ENCODE results near the gene PAXX. TPM values are rescaled to one million over a fixed set of nuclear protein-coding genes. Genes with fewer than 3 reads are reported as not detected.
A peak's percentile ranks its signal among the peaks of the same experiment; 100 is the strongest.

Gene PAXX
- total and polyA plus RNA-seq, 9 of the 15 experiments (the other 6 are each of a cell fraction or from before 2014, with no cell fraction given): 1.2 to 175 (median 38.5) TPM

GRCh38 chr9:136949817-136950655, 42.2 kb upstream of the PAXX start (continued):
- TF ChIP-seq SAP30 (IDR thresholded peaks at IDR 0.05; ENCODE audit: borderline replicate concordance, insufficient read depth, low read depth, low read length, poor library complexity, severe bottlenecking) (no peak), ZFP91 (CRISPR knock-in tag; IDR thresholded peaks at IDR 0.05) (no peak), CREB5 (CRISPR knock-in tag; IDR thresholded peaks at IDR 0.05) (no peak), NONO (IDR thresholded peaks at IDR 0.05; ENCODE audit: low read depth in 2 of 2, low read length in 1 of 2) (0 out of 4 replicates have a peak, but pooled peaks of 1 of the 2 experiments have one; percentile 19), ZNF134 (CRISPR knock-in tag; conservative IDR thresholded peaks at IDR 0.05) (no peak), SIN3B (IDR thresholded peaks at IDR 0.05; ENCODE audit: low read depth) (no peak), PRPF4 (IDR thresholded peaks at IDR 0.05; ENCODE audit: insufficient read depth, low read depth, low read length, poor library complexity, severe bottlenecking) (no peak), ZNF77 (CRISPR knock-in tag; IDR thresholded peaks at IDR 0.05) (no peak), LARP7 (IDR thresholded peaks at IDR 0.05) (no peak), ZNF184 (CRISPR knock-in tag; IDR thresholded peaks at IDR 0.05) (no peak), PTTG1 (tag; IDR thresholded peaks at IDR 0.05; ENCODE audit: low read depth) (no peak), SREBF1 (IDR thresholded peaks at IDR 0.05; ENCODE audit: borderline replicate concordance, low read depth, low read length) (no peak), MCM7 (IDR thresholded peaks at IDR 0.05) (no peak), BCL6 (CRISPR knock-in tag; IDR thresholded peaks at IDR 0.05) (no peak), ATF6 (CRISPR knock-in tag; IDR thresholded peaks at IDR 0.05) (no peak)

Measured in K562 (cell line).